GM12865 (cell line): ENCODE measurements around the gene ZFP14.
A peak's percentile ranks its signal among the peaks of the same experiment; 100 is the strongest.

ENCODE experiments used
- DNase-seq: peaks from one replicate; pipeline ENCODE4 v3.0.0; 2010; ENCODE audit warnings: low read depth
- H3K4me3 ChIP-seq: 2 replicates; pipeline ENCODE4 v1.5.1; 2011; ENCODE audit warnings: mild to moderate bottlenecking, low read depth, low read length, control low read depth
- CTCF ChIP-seq: IDR thresholded peaks from 2 replicates; pipeline ENCODE4 v1.5.1; 2011; ENCODE audit warnings: low read length, control low read depth, low read depth, inconsistent platforms; ENCODE audit not compliant: insufficient read depth; ENCODE audit errors: missing control alignments

ZFP14 gene

GRCh38 chr19:36409841-36410240 is 30.8 kb upstream of the ZFP14 start:
- H3K4me3 ChIP-seq, result no peak overlapping the region
- DNase-seq, result no peak
- TF ChIP-seq CTCF, result no peak

GRCh38 chr19:36408101-36408500 is 29.1 kb upstream of the ZFP14 start:
- DNase-seq, result no peak
- no peak overlapping the region for H3K4me3 ChIP-seq
- no peak for TF ChIP-seq CTCF

GRCh38 chr19:36404498-36404897 is 25.5 kb upstream of the ZFP14 start:
- no peak for TF ChIP-seq CTCF
- DNase-seq, result no peak
- no peak overlapping the region for H3K4me3 ChIP-seq

GRCh38 chr19:36401475-36401874 is 22.5 kb upstream of the ZFP14 start:
- no peak for TF ChIP-seq CTCF
- H3K4me3 ChIP-seq, result no peak overlapping the region
- peak; percentile 18 for DNase-seq

GRCh38 chr19:36398571-36398970 is 19.6 kb upstream of the ZFP14 start:
- no peak for DNase-seq
- no peak overlapping the region for H3K4me3 ChIP-seq
- no peak for TF ChIP-seq CTCF

- no peak overlapping the region for H3K4me3 ChIP-seq
- TF ChIP-seq CTCF, result no peak
- DNase-seq, result no peak
Observed at GRCh38 chr19:36392916-36393673, 14.1 kb upstream of the ZFP14 start.

- H3K4me3 ChIP-seq, result peak overlapping the region; percentile 83
- no peak for DNase-seq
- TF ChIP-seq CTCF, result no peak
Observed at GRCh38 chr19:36379510-36379819, 464 bp upstream of the ZFP14 start.
